GM03348 (cell line): ENCODE results near the gene ZMYM2.
"Not testable (repeated sequence)": the region's sequence is repeated elsewhere in the genome, so short reads cannot be mapped to it uniquely, and the experiment has no call there.

Source experiments
- DNase-seq: peaks from one replicate; pipeline ENCODE4 v3.0.0; 2012; ENCODE audit warnings: low spot score

The ZMYM2 gene

DNA sequence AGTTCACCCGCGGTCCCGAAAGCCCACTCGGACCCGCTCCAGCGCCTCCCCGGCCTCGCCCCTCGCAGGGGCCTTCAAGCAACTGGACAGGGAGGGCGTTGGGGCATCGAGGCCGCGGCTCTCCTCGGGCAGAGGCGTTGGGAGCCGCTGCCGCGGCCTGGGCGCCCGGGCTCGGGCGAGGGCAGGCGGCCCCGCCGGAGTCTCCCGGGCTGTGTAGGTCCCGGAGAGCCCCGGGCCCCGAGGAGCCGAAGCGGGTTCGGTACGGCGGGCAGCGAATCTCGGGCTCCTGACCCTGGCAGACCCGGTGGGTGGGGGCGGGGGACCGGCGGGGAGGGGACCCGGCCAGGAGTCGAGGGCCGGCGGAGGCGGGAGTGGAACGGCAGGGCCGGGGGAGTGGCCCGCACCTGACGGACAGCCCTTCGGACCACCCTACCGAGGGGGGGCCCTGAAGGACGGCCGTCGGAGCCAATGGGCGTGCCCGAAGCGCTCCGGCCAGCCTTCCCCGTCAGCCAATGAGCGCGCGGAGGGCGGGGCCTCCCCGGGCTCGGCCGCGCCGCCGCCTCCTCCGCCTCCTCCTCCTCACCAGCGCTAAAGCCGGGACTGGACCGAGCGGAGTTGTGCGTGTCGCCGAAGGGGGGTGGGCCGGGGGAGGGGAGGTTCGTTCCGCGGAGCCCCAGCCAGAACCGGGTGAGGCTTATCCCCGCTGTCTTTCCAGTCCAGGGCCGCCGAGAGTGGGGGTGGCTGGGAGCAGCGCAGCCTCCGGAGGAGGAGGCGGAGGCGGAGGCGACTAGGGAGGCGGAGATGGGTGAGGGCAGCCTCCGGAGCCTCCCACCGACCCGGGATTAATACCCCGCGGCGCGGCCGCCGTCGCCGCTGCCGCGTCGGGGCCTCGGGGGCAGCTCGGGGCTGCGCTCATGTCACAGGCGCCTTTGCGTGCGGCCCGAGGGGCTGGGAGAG lies at the start of gene ZMYM2:
Gene ZMYM2, plus strand, starts transcription at position 573 of the 957 bp plus-strand sequence. CDS start 34,346 bp downstream, outside the sequence.
- DNase-seq: peak; percentile 100

DNA sequence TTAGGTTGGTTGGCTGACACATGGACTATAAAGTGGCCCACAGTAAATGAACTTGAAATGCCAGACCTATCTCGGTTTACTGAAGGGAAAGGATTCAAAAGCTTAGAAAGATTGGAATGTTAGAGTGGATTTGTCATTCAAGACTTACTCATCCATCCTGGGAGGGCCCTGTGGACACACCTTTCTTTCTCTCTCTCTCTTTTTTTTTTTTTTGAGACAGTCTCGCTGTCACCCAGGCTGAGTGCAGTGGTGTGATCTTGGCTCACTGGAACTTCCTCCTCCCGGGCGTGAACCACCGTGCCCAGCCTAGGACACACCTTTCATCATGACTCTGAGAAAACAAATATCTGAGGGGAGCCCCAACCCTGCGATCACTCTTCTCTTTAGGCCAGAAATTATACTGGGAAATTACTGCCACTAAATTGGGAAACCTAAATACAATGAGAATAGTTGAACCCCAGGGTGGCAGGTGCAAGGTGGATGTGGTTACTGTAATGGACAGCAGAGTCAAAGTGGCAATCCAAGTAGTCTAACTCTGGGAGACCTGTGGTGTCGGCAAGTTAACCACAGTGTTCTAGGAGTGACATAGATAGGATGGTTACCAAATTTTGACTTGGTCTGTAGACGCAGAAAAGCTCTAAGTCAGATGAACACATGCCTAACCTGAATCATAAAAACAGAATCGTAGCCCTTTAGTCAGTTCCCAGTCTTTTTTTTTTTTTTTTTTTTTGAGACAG lies 48.0 kb upstream of the ZMYM2 start:
- peak; percentile 47 for DNase-seq

DNA sequence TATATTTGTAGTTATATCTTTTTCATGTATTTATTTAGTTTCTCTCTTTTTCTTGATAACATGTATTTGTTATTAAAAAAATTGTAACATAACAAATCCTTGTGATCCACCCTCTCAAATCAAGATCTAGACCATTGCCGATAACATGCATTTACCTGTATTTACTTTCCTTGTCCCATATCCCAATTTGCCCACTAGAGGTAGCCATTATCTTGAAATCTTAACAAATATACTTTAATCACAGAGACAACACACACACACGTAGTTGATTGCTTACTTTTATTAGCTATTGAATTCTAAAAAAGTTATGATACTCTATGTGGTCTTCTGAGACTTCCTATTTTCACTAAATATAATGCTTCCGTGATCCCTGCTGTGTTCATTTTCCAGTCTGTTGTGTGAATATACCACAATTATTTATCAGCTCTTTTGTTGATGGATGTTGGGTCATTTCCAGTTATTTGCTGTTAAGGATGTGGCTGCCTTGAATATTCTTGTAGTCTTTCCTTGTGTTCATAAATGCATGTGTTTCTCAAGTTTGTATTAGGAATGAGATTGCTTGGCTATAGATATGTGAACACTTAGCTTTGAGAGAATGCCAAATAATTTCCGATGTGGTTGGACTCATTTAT lies 31.3 kb upstream of the ZMYM2 start:
- peak; percentile 29 for DNase-seq

DNA sequence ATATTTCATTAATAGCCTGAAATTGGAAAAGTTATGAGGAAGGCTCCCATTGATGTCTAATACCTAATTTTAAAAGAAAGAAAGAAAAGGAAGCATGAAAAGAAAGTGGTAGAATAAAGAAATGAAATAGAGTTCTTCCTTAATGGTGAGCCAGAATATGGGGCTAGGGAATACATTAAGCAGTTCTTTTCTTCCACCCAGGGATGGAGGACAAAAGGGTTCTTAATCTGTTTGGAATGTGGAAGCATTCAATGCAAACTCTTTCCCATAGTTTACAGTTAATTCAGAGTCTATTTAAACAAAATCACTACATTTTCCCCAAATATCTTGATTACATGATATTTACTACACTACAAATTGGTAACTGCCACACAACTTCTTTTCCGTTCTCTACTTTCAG lies 18.4 kb upstream of the ZMYM2 start:
- DNase-seq: no peak

DNA sequence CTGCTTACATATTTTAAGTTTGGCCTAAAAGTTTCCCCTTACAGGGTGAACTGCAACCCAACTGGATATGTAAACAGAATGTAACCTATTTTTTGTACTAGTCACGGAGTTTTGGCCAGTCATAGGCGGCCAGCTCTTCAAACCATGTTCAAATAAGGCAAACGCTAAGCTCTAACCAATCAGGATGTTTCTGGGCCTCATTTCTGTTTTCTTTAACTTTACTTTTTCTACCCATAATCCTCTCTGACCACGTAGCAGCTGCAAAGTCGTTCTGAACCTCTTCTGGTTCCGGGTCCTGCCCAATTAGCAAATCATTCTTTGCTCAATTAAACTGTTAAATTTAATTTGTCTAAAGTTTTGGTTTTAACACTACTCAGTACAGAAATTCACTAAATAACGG lies 8.2 kb upstream of the ZMYM2 start:
- DNase-seq: no peak

DNA sequence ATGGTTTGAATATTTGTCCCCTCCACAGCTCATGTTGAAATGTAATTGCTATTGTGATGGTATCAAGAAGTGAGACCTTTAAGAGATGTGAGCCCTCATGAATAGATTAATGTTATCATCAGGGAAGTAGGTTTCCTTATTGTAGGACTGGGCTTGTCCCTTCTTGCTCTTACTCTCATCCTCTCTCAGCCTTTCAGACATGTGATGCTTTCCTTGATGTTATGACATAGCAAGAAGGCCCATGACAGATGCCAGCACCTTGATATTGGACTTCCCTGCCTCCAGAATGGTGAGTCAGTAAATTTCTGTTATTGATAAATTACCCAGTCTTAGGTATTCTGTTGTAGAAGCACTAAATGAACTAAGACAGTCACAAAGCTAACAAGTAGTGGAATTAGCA lies 5.7 kb upstream of the ZMYM2 start:
- no peak for DNase-seq

DNA sequence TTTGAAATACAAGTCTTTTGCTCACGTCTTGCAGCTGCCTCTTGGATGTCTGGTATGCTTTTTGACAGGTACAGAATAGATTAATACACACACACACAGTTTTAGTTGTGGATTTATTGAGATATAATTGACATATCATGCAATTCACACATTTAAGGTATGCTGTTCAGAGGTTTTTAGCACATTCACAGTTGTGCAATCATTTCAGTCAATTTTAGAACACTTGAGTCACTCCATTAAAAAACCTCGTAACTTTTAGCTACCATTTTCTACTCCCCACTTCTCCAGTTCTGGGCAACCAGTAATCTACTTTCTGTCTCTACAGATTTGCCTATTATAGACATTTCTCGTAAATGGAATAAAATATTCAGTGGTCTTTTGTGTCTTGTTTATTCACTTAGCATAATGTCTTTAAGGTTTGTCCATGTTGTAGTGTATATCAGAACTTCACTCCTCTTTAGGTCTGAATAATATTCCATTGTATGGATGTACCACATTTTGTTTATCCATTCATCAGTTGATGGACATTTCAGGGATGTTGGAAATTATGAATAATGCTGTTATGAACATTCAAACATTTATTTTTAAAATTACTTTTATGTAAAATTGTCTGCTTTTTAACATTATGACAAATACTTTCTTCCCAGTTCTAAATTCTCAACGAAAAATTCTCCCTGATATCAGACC lies 2.5 kb upstream of the ZMYM2 start:
- DNase-seq: no peak

DNA sequence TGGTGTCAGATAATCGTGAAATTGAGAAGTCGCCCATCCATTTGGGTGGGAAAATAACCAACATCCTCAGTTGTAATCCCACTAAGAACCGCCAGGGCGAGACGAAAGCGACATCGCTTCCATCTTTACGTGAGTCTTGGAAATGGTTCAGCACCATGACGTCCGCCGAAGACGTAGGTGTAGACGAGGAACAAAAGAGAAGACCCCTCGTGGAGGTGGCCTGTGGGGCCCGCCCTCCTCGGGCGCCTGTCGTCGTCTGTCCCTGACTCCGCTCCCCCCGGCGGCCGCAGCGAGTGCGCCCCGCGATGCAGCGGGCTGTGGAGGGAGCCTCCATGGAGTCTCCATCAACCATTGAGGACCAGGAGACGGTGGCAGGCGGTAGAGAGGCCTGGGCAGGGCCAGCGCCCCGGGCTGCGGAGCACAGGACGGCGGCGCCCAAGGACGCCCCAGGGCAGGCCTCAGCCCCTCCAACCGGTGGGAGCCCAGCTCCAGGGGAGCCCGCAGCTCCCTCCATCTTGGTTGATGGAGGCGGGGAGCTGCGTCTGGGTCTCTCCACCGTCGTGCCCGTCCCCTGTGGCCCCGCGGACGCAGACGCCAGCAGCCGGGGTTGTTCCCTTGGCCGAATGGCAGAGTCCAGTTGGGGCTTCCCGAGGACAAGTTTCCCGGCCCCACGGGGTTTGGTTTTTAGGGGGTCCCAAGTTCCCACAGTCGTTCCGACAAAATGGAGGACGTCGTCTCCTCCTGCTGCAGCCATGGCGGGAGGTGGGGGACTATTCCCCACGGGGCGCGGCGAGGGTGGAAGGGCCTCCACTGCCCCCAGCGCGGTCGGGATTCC lies 990 bp upstream of the ZMYM2 start:
- peak; percentile 40 for DNase-seq

DNA sequence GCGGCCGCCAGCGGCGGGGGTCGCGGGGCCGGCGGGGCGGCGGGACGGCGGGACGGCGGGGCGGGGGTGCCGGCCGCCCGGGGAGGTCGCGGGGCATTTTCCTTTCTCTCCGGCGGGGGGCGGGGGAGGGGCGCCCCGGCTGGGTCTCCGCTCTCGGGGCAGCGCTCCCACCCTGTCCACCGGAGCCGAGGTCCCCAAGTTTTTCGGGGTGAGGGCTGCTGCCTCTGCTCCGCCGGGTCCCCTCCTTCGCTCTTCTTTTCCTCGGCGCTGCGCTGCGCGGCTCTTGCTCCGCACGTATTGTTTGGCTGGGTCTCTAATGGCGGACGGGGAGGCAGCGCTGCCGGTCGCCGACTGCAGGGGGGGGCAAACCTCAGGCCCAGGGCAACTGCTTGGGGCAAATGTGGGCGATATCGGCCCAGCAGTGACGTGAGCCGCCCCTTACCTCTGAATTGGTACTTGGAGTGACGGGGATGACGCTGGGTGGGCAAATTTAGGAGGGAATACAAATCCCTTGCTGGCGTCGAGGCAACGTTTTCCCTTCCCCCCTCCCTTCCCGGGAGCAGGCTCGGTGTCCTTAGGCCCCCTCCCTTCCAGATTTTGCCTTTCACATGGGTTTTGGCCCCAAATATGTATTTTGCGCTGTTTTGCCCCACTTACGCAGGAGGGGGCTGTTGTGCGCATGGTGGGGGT lies 759 bp downstream of the ZMYM2 start:
- DNase-seq: peak; percentile 78

DNA sequence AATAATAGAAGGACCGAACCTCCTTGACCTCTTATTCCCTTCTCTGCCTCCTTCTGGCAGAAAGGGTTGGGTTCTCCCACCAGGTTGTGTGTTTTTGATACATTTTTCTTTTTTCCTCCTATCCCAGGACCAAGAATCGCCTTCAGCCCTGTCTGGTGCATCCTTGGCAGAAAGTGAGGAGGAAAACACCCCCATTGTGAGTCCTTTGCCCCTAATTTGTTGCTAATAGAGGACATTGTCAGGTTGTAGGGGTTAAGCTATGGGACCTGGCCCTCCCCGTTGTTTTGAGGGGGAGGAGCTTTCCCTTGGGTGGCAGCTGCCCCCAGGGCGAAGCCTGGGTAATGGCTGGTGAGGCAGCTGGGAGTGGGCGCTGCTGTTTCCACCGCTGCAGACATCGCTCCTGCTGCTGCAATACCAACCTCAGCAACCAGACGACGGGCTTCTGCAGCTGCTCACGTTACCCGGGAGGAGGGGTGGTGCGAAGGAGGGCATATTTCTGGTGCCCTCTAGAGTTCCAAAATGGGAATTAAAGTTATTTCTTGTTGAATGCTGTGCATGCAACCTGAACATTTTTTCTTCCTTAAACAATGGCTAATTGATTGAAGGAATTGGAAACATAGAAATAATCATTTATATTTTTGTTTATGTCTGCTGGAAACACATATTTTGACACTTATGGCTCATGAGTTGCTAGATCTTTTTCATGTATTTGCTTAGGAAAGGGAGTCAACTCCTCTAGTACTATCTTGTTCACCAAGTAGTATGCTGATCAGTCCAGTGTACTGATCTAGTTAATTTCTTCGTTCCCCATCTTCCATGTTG lies 1.5 kb downstream of the ZMYM2 start:
- peak; percentile 87 for DNase-seq

DNA sequence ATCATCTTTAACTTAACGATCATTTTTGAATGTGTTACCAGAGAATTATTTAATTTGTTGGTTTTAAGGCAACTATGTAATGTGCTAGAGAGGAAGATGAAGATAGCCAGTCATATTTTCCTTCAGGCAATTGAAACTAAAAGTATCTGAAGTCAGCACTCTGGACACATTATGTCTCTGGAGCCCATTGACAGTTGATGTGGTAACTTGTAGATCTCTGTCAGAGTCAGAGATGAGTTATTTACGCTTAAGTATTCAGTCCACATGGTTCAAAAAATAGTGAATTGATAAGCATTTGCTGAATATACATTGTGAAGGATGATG lies 2.1 kb downstream of the ZMYM2 start:
- DNase-seq: no peak

DNA sequence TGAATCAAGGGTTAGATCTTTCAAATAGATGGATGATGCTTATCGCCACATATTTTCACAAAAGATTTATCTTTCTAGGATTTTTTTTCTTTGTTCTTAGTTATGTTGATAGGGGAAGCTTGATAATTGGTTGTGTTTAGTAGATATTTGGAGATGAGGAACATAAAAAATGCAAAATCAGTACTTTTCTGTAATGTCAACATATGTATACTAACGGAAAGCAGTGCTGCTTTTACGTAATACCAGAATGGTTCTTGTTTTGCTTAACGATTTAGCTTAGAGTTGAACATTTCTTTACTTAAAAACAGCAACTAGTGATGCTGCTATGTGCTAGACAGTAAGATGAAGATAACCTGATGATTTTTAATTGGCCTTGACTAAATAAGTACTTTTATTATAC lies 3.0 kb downstream of the ZMYM2 start:
- no peak for DNase-seq

DNA sequence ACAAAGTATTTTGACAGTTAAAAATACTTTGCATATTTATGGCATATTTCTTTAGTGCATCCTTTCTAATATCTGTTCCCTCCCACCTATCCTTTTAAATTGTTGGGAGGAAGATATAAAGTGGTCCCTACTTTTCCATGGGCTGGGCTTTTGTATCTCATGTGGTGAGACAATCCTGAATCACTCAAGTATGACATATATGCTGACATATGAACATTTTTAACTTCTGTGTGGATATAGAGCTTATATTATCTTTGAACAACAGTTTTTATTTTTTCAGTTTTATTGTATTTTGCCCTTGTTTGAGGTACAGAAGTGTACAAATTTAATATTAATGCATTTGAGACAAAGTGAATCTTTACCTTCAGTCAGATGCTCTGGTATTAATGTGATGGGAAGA lies 3.4 kb downstream of the ZMYM2 start:
- no peak for DNase-seq

DNA sequence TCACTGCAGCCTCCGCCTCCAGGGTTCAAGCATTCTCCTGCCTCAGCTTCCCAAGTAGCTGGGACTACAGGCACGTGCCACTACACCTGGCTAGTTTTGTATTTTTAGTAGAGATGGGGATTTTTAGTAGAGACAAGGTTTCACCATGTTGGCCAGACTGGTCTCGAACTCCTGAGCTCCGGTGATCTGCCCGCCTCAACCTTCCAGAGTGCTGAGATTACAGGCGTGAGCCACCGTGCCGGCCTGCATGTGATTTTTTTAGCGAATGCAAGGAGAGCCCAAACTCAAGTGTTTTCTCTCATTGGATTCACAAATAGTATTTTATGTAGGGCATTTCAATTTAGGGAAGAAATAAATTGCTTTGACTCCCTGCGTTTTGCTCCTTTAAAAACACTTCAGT lies 4.4 kb downstream of the ZMYM2 start:
- DNase-seq: no peak

DNA sequence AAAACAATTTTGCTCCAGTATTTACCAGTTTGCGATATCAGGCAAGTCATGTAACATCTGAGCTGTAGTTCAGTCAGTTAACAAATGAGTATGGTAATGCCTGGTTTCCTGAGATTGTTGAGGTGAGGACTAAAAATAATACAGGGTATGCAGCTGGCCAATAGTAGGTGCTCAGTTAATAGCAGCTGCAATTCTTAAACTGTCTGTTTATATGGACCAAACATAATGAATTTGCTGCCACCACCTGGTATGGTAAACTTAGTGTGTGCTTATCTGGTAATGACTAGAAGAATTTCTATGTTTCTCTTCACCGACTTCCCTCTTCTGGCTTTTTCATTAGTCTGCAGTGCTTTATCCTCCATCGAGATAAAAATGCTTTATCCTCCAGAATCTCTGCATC lies 9.1 kb downstream of the ZMYM2 start:
- no peak for DNase-seq

DNA sequence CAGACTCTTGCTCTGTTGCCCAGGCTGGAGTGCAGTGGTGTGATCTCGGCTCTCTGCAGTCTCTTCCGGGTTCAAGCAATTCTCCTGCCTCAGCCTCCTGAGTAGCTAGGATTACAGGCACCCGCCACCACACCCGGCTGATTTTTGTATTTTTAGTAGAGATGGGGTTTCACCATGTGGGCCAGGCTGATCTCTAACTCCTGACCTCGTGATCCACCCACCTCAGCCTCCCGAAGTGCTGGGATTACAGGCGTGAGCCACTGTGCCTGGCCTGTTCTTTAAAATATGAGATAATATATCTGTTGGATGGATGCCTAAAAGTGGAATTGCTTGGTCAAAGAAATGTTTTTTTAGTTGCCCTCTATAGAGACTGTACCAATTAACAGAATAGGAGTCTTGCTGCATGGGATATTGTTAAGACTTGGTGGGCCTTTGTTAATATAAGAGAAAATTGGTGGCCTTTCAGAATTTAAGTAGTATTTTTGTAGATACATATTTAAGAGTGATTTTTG lies 16.0 kb downstream of the ZMYM2 start:
- DNase-seq: not testable (repeated sequence)

DNA sequence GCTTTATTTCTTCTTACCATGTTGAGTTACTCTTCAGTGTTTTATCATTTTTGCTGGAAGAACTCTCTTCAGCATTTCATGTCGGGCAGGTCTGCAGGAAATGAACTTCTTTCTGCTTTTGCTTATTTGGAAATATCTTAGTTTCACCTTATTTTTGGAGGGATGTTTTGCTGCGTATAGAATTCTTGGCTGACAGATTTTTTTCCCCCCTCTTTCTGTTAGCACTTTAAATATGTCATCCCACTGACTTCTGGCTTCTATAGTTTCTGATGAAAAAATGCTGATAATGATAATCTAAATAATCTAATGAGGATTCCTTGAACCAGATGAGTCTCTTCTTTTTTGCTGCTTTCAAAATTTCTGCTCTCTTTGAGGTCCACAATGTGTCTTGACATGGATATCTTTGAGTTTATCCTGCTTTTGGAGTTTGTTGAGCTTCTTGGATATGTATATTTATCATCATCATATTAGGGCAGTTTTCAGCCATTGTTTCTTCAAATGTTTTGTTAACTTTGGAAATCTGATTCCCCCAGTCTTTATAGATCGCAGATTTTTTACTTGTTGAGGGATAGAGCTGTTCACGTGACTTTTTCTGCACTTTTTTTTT lies 20.4 kb downstream of the ZMYM2 start:
- DNase-seq: no peak

DNA sequence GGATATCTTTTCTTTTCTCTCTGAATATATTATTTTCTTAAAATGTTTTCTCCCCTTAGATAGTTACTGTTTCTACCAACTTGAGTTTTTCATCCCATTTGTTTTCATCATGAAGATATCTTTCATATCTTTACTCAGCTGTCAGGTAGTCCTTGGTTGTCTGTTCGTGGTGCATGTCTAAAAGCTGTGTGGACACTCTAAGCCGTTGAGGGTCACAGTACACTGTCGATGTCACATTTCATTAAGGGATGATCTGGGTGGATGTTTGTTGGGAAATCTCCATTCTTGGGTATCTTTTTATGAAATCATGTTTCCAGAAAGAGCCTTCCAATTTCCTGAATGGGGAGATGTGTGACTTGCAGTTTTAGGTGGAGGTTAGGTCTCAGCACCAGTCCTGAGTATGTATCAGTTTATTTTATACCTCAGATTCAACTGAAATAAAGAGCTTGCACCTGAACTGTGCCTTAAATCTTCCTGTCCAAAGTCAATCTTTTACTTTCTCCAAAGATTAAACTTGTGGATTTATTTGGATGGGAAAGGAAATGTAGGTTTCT lies 23.2 kb downstream of the ZMYM2 start:
- no peak for DNase-seq
